Neural cell (in vitro differentiated cells): ENCODE measurements around the gene BMP2K. TPM values are rescaled to one million over a fixed set of nuclear protein-coding genes. Genes with fewer than 3 reads are reported as not detected.
"Not testable (repeated sequence)": the region's sequence is repeated elsewhere in the genome, so short reads cannot be mapped to it uniquely, and the experiment has no call there.

ENCODE experiments used
- H2AFZ ChIP-seq: fragments of 200-600, 300-800 bp; sonication (generic), shearing (Covaris generic); 2 replicates; pipeline ENCODE4 v1.6.0; 2014; ENCODE audit warnings: low read depth, mild to moderate bottlenecking, antibody characterized with exemption, low read length, moderate library complexity
- H3F3A ChIP-seq: fragments of 200-600 bp; shearing (Covaris generic); 2 replicates; pipeline ENCODE4 v1.6.1; 2016; ENCODE audit warnings: mild to moderate bottlenecking, moderate library complexity, mixed read lengths, antibody characterized with exemption, low read length; ENCODE audit not compliant: insufficient read depth, poor library complexity, severe bottlenecking
- H3K27ac ChIP-seq: fragments of 200-600, 300-800 bp; sonication (generic), shearing (Covaris generic); 2 replicates; pipeline ENCODE4 v1.5.1; 2014; ENCODE audit warnings: mild to moderate bottlenecking, low read length, moderate library complexity
- H3K27me3 ChIP-seq: fragments of 300-800, 200-600 bp; sonication (generic), shearing (Covaris generic); 2 replicates; pipeline ENCODE4 v1.6.0; 2014; ENCODE audit warnings: mild to moderate bottlenecking, low read depth, low read length, moderate library complexity; ENCODE audit not compliant: insufficient read depth
- H3K36me3 ChIP-seq: fragments of 300-800, 200-600 bp; sonication (generic), shearing (Covaris generic); 2 replicates; pipeline ENCODE4 v1.5.1; 2014; ENCODE audit warnings: mild to moderate bottlenecking, antibody characterized with exemption, low read length, moderate library complexity; ENCODE audit not compliant: insufficient read depth
- H3K4me2 ChIP-seq: fragments of 300-800, 200-600 bp; sonication (generic), shearing (Covaris generic); 2 replicates; pipeline ENCODE4 v1.6.0; 2014; ENCODE audit warnings: mild to moderate bottlenecking, low read length
- H3K4me3 ChIP-seq: fragments of 300-800, 200-600 bp; sonication (generic), shearing (Covaris generic); 2 replicates; pipeline ENCODE4 v1.5.1; 2014; ENCODE audit warnings: mild to moderate bottlenecking, low read length, moderate library complexity
- H3K79me2 ChIP-seq: fragments of 200-600 bp; shearing (Covaris generic); replicated peaks from 2 replicates; pipeline ENCODE4 v1.6.0; 2014; ENCODE audit warnings: mild to moderate bottlenecking, low read length, moderate library complexity; ENCODE audit not compliant: insufficient read depth
- H3K9ac ChIP-seq: fragments of 300-800, 200-600 bp; sonication (generic), shearing (Covaris generic); 2 replicates; pipeline ENCODE4 v1.6.1; 2016; ENCODE audit warnings: mild to moderate bottlenecking, low read length, mixed read lengths
- H3K9me2 ChIP-seq: fragments of 200-600 bp; shearing (Covaris generic); 2 replicates; pipeline ENCODE4 v1.6.1; 2016; ENCODE audit warnings: mild to moderate bottlenecking, low read length, mixed read lengths; ENCODE audit not compliant: insufficient read depth
- H3K9me3 ChIP-seq: fragments of 200-600, 300-800 bp; sonication (generic), shearing (Covaris generic); 2 replicates; pipeline ENCODE4 v1.6.1; 2016; ENCODE audit warnings: mild to moderate bottlenecking, mixed run types, low read length, moderate library complexity, mixed read lengths
- H4K20me1 ChIP-seq: fragments of 200-600 bp; shearing (Covaris generic); 2 replicates; pipeline ENCODE4 v1.6.1; 2016; ENCODE audit warnings: mild to moderate bottlenecking, mixed run types; ENCODE audit not compliant: insufficient read depth
- EP300 ChIP-seq: fragments of 450-650 bp; conservative IDR thresholded peaks from 2 replicates; pipeline ENCODE4 v1.6.1; 2014; ENCODE audit warnings: antibody characterized with exemption, mild to moderate bottlenecking, moderate library complexity; ENCODE audit not compliant: poor library complexity, severe bottlenecking
- EZH2 ChIP-seq: fragments of 200-600, 300-800 bp; shearing (Covaris generic), sonication (generic); IDR thresholded peaks from 2 replicates; pipeline ENCODE4 v1.6.1; 2014; ENCODE audit warnings: antibody characterized with exemption, low read length, borderline replicate concordance, mild to moderate bottlenecking; ENCODE audit not compliant: insufficient read depth, poor library complexity, severe bottlenecking
- MXI1 ChIP-seq: fragments of 450-650 bp; conservative IDR thresholded peaks from 2 replicates; pipeline ENCODE4 v1.6.1; 2014; ENCODE audit warnings: antibody characterized with exemption, mild to moderate bottlenecking; ENCODE audit not compliant: poor library complexity, severe bottlenecking
- POLR2AphosphoS5 ChIP-seq: IDR thresholded peaks from 2 replicates; pipeline ENCODE4 v1.6.1; 2012
- RAD21 ChIP-seq: fragments of 450-650 bp; conservative IDR thresholded peaks from 2 replicates; pipeline ENCODE4 v1.6.1; 2014; ENCODE audit warnings: antibody characterized with exemption, mild to moderate bottlenecking, moderate library complexity
- SMC3 ChIP-seq: fragments of 450-650 bp; conservative IDR thresholded peaks from 2 replicates; pipeline ENCODE4 v1.6.1; 2014; ENCODE audit warnings: antibody characterized with exemption, mild to moderate bottlenecking, moderate library complexity; ENCODE audit not compliant: poor library complexity
- TAF1 ChIP-seq: IDR thresholded peaks from 2 replicates; pipeline ENCODE4 v1.6.1; 2012; ENCODE audit warnings: low read depth
- polyA plus RNA-seq: library from polyadenylated mRNA; depleted of rRNA; stranded (reverse); fragments of >200 nt; gene quantifications from 2 replicates; pipeline ENCODE4 v1.2.3, GENCODE V29; 2014
- TF ChIP-seq, protein P1 (sequence below): IDR thresholded peaks from 2 replicates; pipeline ENCODE4 v1.6.1; 2012; ENCODE audit warnings: borderline replicate concordance
- TF ChIP-seq, protein P2 (sequence below): fragments of 450-650 bp; IDR thresholded peaks from 2 replicates; pipeline ENCODE4 v1.5.1; 2014; ENCODE audit warnings: antibody characterized with exemption, mild to moderate bottlenecking, moderate library complexity; ENCODE audit not compliant: poor library complexity, severe bottlenecking

Gene BMP2K
- polyA plus RNA-seq, 1 donor from 2014 or later, result 14.7 TPM

DNA sequence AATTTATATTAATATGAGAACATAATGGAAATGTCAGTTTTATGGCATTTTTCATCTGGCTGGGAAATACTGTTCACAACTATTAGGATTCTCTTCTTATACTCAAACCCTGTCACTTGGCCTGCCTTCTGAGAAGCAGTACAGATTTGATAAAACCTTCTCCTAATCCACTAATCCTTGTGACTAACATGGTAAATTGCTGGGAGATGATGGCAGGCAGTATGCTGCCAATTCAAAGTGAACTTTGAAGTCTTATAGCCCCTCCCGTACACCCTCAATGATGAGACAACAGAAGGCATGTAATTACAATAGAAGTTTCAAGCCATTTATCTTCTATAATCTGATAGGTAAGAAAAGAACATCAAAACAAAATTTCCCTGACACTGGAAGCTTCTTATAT is 126.1 kb downstream of the BMP2K start (continued):
- TF ChIP-seq, protein P1, sequence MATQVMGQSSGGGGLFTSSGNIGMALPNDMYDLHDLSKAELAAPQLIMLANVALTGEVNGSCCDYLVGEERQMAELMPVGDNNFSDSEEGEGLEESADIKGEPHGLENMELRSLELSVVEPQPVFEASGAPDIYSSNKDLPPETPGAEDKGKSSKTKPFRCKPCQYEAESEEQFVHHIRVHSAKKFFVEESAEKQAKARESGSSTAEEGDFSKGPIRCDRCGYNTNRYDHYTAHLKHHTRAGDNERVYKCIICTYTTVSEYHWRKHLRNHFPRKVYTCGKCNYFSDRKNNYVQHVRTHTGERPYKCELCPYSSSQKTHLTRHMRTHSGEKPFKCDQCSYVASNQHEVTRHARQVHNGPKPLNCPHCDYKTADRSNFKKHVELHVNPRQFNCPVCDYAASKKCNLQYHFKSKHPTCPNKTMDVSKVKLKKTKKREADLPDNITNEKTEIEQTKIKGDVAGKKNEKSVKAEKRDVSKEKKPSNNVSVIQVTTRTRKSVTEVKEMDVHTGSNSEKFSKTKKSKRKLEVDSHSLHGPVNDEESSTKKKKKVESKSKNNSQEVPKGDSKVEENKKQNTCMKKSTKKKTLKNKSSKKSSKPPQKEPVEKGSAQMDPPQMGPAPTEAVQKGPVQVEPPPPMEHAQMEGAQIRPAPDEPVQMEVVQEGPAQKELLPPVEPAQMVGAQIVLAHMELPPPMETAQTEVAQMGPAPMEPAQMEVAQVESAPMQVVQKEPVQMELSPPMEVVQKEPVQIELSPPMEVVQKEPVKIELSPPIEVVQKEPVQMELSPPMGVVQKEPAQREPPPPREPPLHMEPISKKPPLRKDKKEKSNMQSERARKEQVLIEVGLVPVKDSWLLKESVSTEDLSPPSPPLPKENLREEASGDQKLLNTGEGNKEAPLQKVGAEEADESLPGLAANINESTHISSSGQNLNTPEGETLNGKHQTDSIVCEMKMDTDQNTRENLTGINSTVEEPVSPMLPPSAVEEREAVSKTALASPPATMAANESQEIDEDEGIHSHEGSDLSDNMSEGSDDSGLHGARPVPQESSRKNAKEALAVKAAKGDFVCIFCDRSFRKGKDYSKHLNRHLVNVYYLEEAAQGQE, result no peak
- no peak for TF ChIP-seq MXI1

DNA sequence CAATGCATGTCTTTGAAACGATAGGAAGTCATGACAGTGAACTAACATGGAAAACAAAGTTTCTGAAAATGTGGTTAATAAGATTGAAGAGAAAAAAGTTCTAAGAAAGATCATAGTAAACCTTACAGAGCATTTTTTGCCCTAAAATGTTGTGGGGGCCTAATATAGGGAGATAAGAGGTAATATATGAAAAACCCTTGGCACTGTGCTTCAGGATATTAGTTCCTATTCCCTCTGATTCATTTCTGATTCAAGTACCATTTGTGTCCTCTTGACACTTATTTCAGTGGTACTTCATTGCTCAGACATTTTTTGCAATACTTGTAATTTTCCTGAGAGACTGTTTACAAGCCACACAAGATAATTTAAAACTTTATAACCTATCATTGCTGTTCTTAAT is 128.0 kb downstream of the BMP2K start:
- no peak overlapping the region for H3K9ac ChIP-seq
- no peaks in the 10 kb centered on the region for H3F3A ChIP-seq
- H3K9me2 ChIP-seq, result no peaks in the 10 kb centered on the region
- no peak for TF ChIP-seq RAD21
- no peak for TF ChIP-seq EZH2
- TF ChIP-seq POLR2AphosphoS5, result no peak
- TF ChIP-seq MXI1, result no peak
- no peak overlapping the region for H3K27ac ChIP-seq
- H2AFZ ChIP-seq, result no peak overlapping the region
- no peaks in the 10 kb centered on the region for H3K9me3 ChIP-seq
- H3K4me2 ChIP-seq, result no peak overlapping the region
- no peak overlapping the region for H3K4me3 ChIP-seq
- no peaks in the 10 kb centered on the region for H3K36me3 ChIP-seq
- no peaks in the 10 kb centered on the region for H3K79me2 ChIP-seq
- H3K27me3 ChIP-seq, result no peaks in the 10 kb centered on the region
- H4K20me1 ChIP-seq, result no peaks in the 10 kb centered on the region

DNA sequence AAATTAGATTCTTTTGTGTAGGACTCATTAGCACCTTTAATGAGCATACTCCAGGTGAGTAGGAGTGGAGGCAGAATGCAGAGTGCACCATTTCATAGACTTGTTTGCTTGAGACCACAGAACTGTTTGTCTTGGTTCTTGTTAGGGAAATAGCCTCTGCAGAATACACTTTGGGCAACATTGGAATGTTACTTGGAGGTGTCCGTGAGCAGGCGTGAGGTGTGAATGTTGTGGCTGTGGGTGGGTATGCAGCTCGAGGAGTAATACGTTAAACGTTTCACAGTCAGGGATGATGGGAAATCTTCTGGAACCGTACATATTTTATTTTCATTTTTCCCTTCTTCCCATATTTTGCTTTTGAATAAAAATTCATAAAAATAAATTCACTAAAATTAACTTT is 131.5 kb downstream of the BMP2K start:
- no peak overlapping the region for H3K27ac ChIP-seq
- no peaks in the 10 kb centered on the region for H4K20me1 ChIP-seq
- H3K79me2 ChIP-seq, result no peaks in the 10 kb centered on the region
- no peak overlapping the region for H3K4me2 ChIP-seq
- no peaks in the 10 kb centered on the region for H3K27me3 ChIP-seq
- H3K9me2 ChIP-seq, result no peaks in the 10 kb centered on the region
- H3F3A ChIP-seq, result no peaks in the 10 kb centered on the region
- H3K4me3 ChIP-seq, result no peak overlapping the region
- no peaks in the 10 kb centered on the region for H3K9me3 ChIP-seq
- H3K9ac ChIP-seq, result no peak overlapping the region
- TF ChIP-seq EP300 (no peak), SMC3 (no peak), EZH2 (no peak), MXI1 (no peak), TAF1 (no peak), RAD21 (no peak), POLR2AphosphoS5 (no peak)
- TF ChIP-seq, protein P1, result no peak
- TF ChIP-seq, protein P2, sequence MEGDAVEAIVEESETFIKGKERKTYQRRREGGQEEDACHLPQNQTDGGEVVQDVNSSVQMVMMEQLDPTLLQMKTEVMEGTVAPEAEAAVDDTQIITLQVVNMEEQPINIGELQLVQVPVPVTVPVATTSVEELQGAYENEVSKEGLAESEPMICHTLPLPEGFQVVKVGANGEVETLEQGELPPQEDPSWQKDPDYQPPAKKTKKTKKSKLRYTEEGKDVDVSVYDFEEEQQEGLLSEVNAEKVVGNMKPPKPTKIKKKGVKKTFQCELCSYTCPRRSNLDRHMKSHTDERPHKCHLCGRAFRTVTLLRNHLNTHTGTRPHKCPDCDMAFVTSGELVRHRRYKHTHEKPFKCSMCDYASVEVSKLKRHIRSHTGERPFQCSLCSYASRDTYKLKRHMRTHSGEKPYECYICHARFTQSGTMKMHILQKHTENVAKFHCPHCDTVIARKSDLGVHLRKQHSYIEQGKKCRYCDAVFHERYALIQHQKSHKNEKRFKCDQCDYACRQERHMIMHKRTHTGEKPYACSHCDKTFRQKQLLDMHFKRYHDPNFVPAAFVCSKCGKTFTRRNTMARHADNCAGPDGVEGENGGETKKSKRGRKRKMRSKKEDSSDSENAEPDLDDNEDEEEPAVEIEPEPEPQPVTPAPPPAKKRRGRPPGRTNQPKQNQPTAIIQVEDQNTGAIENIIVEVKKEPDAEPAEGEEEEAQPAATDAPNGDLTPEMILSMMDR, result no peak
- H2AFZ ChIP-seq, result no peak overlapping the region
- H3K36me3 ChIP-seq, result no peaks in the 10 kb centered on the region

DNA sequence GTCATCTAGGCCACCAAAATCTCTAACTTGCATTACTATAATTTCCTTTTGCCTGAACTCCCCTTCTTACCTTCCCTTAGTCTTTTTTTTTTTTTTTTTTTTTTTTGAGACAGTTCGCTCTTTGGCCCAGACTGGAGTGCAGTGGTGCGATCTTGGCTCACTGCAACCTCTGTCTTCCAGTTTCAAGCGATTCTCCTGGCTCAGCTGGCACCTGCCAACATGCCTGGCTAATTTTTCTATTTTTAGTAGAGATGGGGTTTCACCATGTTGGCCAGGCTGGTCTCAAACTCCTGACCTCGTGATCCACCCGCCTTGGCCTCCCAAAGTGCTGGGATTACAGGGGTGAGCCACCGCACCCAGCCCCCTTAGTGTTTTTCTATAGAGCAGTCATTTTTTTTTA is 132.8 kb downstream of the BMP2K start:
- not testable (repeated sequence) for H3K9ac ChIP-seq, H3K4me2 ChIP-seq, H3K27ac ChIP-seq, H4K20me1 ChIP-seq, H3K9me3 ChIP-seq, H3K4me3 ChIP-seq, H2AFZ ChIP-seq, H3K79me2 ChIP-seq, H3K27me3 ChIP-seq, H3F3A ChIP-seq, H3K36me3 ChIP-seq, H3K9me2 ChIP-seq
